Fibroblast of pulmonary artery (primary cell): ENCODE data around the gene PHYKPL.
"Not testable (repeated sequence)": the region's sequence is repeated elsewhere in the genome, so short reads cannot be mapped to it uniquely, and the experiment has no call there.

Experiments used
- DNase-seq: peaks from one replicate; pipeline ENCODE4 v3.0.0-alpha.2; 2010; ENCODE audit warnings: low read depth
- H3K4me3 ChIP-seq: replicated peaks from 2 replicates; pipeline ENCODE4 v1.5.1; 2011; ENCODE audit warnings: low read depth, mild to moderate bottlenecking, control low read depth, low read length, moderate library complexity
- TF ChIP-seq, protein P1 (sequence below): IDR thresholded peaks from 2 replicates; pipeline ENCODE4 v1.5.1; 2011; ENCODE audit warnings: mild to moderate bottlenecking, control low read depth, low read length, inconsistent platforms; ENCODE audit errors: missing control alignments

PHYKPL gene

DNA sequence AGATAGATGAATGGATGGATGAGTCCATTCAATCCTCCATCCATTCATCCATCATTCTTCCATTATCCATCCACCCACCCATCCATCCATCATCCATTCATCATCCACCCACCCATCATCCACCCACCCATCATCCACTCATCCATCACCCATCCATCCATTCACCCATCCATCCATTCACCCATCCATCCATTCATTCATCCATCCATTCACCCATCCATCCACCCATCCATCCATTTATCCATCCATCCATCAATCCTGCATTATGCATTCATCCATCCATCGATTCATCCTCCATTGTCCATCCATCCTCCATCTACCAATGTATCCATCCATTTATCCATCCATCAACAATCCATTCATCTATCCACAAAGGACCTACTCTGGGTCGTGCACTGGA is 12.8 kb upstream of the PHYKPL start:
- H3K4me3 ChIP-seq = no peak overlapping the region
- TF ChIP-seq, protein P1, sequence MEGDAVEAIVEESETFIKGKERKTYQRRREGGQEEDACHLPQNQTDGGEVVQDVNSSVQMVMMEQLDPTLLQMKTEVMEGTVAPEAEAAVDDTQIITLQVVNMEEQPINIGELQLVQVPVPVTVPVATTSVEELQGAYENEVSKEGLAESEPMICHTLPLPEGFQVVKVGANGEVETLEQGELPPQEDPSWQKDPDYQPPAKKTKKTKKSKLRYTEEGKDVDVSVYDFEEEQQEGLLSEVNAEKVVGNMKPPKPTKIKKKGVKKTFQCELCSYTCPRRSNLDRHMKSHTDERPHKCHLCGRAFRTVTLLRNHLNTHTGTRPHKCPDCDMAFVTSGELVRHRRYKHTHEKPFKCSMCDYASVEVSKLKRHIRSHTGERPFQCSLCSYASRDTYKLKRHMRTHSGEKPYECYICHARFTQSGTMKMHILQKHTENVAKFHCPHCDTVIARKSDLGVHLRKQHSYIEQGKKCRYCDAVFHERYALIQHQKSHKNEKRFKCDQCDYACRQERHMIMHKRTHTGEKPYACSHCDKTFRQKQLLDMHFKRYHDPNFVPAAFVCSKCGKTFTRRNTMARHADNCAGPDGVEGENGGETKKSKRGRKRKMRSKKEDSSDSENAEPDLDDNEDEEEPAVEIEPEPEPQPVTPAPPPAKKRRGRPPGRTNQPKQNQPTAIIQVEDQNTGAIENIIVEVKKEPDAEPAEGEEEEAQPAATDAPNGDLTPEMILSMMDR = no peak
- DNase-seq = no peak

DNA sequence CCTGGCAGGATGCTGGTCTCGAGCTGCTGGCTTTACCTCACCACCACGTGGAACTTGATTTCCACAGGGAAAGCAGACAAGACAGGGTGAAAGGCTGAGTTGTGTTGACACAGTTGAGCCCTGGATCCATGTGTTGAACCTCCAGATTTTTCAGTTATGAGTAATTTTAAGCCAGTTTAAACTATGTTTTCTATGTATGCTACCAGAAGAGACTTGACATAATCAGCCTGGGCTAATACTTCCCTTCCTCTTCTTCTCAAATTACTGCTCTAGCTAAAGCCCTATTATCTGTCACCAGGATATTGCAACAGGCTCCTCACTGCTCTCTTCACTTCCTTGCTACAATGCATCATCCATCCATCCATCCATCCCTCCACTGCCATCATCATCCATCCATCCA is 12.0 kb upstream of the PHYKPL start:
- DNase-seq = no peak
- H3K4me3 ChIP-seq = no peak overlapping the region

GRCh38 chr5:178242416-178242815 is 9.8 kb upstream of the PHYKPL start:
- no peak overlapping the region for H3K4me3 ChIP-seq
- TF ChIP-seq, protein P1 = no peak
- DNase-seq = no peak

More for the DNA sequence above, 12.0 kb upstream of the PHYKPL start:
- TF ChIP-seq, protein P1 = no peak

GRCh38 chr5:178241688-178242231 is 9.2 kb upstream of the PHYKPL start:
- DNase-seq = no peak
- H3K4me3 ChIP-seq = no peak overlapping the region
- TF ChIP-seq, protein P1 = no peak

DNA sequence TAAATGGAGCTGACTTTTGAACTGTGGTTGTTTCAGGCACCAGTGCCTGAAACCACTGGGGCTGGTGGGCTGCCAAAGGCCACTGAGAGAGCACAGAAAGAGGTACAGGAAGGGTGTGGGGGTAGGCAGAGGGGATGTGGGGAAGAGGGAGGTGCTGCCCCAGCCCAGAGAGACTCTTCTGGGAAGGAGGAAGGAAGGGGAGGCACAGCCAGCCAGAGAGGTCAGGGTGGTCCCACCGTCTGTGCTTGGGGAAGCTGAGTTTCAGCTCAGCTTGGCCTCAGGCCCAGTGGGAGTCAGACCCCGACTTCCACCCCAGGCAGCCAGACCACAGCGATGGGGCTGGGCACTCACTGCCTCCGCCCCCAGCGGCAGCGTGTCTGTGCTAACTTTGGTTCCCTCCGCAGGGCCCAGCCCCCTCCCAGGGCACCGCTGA is 8.6 kb upstream of the PHYKPL start:
- no peak for DNase-seq
- no peak overlapping the region for H3K4me3 ChIP-seq
- TF ChIP-seq, protein P1 = no peak

GRCh38 chr5:178240766-178241165 is 8.2 kb upstream of the PHYKPL start:
- H3K4me3 ChIP-seq = no peak overlapping the region
- TF ChIP-seq, protein P1 = no peak
- no peak for DNase-seq

DNA sequence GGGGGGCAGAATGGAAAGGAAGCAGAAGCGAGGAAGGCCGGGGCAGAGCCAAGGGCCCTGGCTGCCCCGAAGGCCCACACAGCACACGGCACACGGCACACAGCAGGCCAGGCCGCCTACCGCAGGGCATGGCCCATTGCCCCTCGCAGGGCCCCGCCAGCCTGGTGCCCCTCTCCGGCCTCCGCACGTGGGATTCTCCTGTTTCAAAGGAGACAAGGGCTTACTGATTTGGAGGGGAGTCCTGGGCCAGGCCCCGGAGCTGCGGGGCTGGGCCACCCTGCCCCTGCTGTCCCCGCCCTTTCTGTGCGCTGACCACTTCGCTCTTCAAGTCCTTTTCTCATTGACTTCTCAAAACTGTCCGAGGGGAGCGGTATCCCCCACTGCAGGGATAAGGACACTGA is 7.7 kb upstream of the PHYKPL start:
- no peak for DNase-seq
- no peak overlapping the region for H3K4me3 ChIP-seq
- TF ChIP-seq, protein P1 = no peak

- DNase-seq, H3K4me3 ChIP-seq: not testable (repeated sequence)
Observed at GRCh38 chr5:178239626-178240301, 7.2 kb upstream of the PHYKPL start.
